HFFc6 (cell line): ENCODE data around the gene ITLN2. TPM values are rescaled to one million over a fixed set of nuclear protein-coding genes. Genes with fewer than 3 reads are reported as not detected.

Experiments
- DNase-seq: peaks from one replicate; pipeline ENCODE4 v3.0.0-alpha.2; 2018
- H3K27ac Mint-ChIP-seq: 2 replicates; pipeline ENCODE4 v1.8.0; 2020; ENCODE audit warnings: mild to moderate bottlenecking, mixed read lengths
- H3K27me3 Mint-ChIP-seq: 2 replicates; pipeline ENCODE4 v1.8.0; 2021; ENCODE audit warnings: mild to moderate bottlenecking, moderate library complexity, mixed read lengths; ENCODE audit not compliant: insufficient read depth
- H3K36me3 Mint-ChIP-seq: 2 replicates; pipeline ENCODE4 v1.8.0; 2021; ENCODE audit warnings: low read depth, mixed read lengths
- H3K4me1 Mint-ChIP-seq: 2 replicates; pipeline ENCODE4 v1.8.0; 2020; ENCODE audit warnings: low read depth, mixed read lengths
- H3K4me3 Mint-ChIP-seq: 2 replicates; pipeline ENCODE4 v1.8.0; 2020; ENCODE audit warnings: mild to moderate bottlenecking, moderate library complexity, mixed read lengths
- H3K9me3 Mint-ChIP-seq: 2 replicates; pipeline ENCODE4 v1.8.0; 2020; ENCODE audit warnings: mild to moderate bottlenecking, mixed read lengths
- CTCF ChIP-seq: fragments of 200-600 bp; sonication (generic); IDR thresholded peaks from 2 replicates; pipeline ENCODE4 v1.5.0; 2021; ENCODE audit warnings: antibody characterized with exemption, mild to moderate bottlenecking
- long read RNA-seq: library from polyadenylated mRNA; unstranded; transcript quantifications from one replicate; pipeline ENCODE4 v2.0.0, GENCODE V29; 2019
- total RNA-seq, 6 experiments: library from RNA; stranded (reverse); fragmentation: NEBNext Ultra II Directional; extraction: Animal tissue kit (Norgen Biotek cat#: 25700); gene quantifications; 2 replicates in 1 of 6; 3 replicates in 5 of 6; pipeline ENCODE4 v1.2.3, GENCODE V29; 2021

The ITLN2 gene
- total RNA-seq = not detected
- long read RNA-seq = 0 reads

GRCh38 chr1:160954158-160955104, at the start of gene ITLN2:
TSS of gene ITLN2 (minus strand) at chr1:160954809. CDS start at chr1:160954741, 68 bp downstream.
- no peak within 1 kb of the TSS for H3K27ac Mint-ChIP-seq
- H3K4me1 Mint-ChIP-seq = peaks cover 10% of the 10 kb centered on the region
- no peak within 1 kb of the TSS for H3K4me3 Mint-ChIP-seq
- DNase-seq = peak; percentile 28
- no peaks in the 10 kb centered on the region for H3K9me3 Mint-ChIP-seq
- H3K36me3 Mint-ChIP-seq = no peaks in the 10 kb centered on the region
- TF ChIP-seq CTCF = peak; percentile 82
- H3K27me3 Mint-ChIP-seq = peaks cover 22% of the 10 kb centered on the region

DNA sequence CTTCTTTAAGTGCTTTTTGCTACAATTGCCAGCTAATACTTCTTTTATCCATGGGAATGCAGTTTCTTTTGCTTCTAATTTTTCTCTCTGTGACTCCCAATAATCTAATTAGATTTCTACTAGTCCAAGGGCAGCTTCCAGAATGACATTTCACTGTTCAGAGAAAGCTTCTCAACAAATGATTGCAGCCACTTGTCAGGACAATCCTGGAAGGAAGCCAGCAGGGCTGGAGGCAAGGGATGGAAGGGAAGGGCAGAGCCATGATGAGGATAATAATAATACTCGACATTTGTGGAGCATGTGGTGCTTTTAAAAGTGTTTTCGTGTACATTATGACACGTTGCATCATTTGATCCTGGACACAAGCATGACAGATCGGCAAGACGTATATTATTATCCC, 46.9 kb upstream of the ITLN2 start:
- Mint-ChIP-seq H3K27ac (no peak overlapping the region), H3K9me3 (no peaks in the 10 kb centered on the region), H3K4me3 (no peak overlapping the region), H3K4me1 (peaks cover 22% of the 10 kb centered on the region), H3K27me3 (peaks cover 8% of the 10 kb centered on the region), H3K36me3 (no peaks in the 10 kb centered on the region)
- DNase-seq = peak; percentile 11
- no peak for TF ChIP-seq CTCF

DNA sequence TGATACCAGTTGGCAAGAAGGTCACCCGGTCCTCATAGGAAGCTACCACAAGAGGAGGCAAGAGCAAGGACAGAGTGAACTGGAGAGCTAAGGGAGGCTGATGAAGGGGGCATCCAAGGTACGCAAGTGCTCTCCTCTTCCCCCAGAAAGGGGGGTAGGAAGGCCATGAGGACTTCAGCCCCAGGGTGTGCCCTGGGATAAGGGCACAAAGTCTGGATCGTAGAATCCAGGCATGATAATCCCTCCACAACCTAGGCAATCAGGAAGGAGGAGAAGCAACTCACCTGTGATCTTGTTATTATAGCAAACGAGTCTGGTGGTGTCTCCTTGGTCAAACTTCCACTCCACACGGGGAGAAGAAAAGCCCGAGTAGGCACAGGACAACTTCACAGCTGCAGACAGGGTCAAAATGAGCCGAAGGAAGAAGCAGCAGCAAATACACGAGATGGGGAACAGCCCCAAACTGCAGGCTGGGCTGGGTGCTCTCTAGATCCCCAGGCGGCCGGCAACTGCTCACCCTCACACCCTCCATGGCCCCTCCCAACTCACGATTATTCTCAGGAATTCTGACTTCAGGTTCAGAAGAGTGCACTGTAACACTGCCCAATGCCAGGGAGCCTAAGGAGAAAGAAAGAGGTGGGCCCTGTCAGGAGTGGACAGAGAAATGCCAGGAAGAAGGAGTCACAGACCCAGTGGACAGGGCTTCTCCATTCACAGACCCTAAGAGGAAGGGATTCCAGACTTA, 46.3 kb upstream of the ITLN2 start:
- no peaks in the 10 kb centered on the region for H3K9me3 Mint-ChIP-seq
- H3K4me3 Mint-ChIP-seq = no peak overlapping the region
- H3K4me1 Mint-ChIP-seq = peaks cover 28% of the 10 kb centered on the region
- no peaks in the 10 kb centered on the region for H3K36me3 Mint-ChIP-seq
- DNase-seq = no peak
- no peak for TF ChIP-seq CTCF
- no peak overlapping the region for H3K27ac Mint-ChIP-seq
- H3K27me3 Mint-ChIP-seq = peaks cover 6% of the 10 kb centered on the region

DNA sequence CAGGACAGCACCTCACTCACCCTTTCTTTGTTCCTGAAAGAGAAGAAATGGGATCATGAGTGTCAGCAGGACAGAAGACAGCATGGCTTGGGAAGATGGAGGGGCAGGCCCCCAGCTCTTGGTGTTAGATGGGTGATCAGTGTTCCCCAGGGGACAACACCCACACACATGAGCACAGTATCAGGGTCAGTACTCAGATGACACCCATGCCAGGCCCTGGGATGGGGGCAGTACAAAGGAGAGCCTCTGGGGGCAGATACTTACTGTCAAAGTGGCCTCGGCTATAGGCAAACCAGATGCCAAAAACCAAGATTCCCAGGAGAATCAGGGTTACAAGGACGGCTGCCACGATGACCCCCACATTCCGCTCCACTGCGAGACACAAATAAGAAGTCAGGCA, 44.8 kb upstream of the ITLN2 start:
- peaks cover 7% of the 10 kb centered on the region for H3K27me3 Mint-ChIP-seq
- DNase-seq = no peak
- peak; percentile 31; the same call in 1 of the 2 replicates for TF ChIP-seq CTCF
- H3K4me1 Mint-ChIP-seq = peaks cover 39% of the 10 kb centered on the region
- no peaks in the 10 kb centered on the region for H3K36me3 Mint-ChIP-seq
- H3K27ac Mint-ChIP-seq = no peak overlapping the region
- no peak overlapping the region for H3K4me3 Mint-ChIP-seq
- H3K9me3 Mint-ChIP-seq = no peaks in the 10 kb centered on the region

GRCh38 chr1:160997323-160998038, 42.9 kb upstream of the ITLN2 start:
- H3K27ac Mint-ChIP-seq = no peak overlapping the region
- no peaks in the 10 kb centered on the region for H3K9me3 Mint-ChIP-seq
- peak; percentile 75 for TF ChIP-seq CTCF
- peaks cover 48% of the 10 kb centered on the region for H3K4me1 Mint-ChIP-seq
- H3K36me3 Mint-ChIP-seq = no peaks in the 10 kb centered on the region
- peaks cover 7% of the 10 kb centered on the region for H3K27me3 Mint-ChIP-seq
- no peak overlapping the region for H3K4me3 Mint-ChIP-seq
- peak; percentile 56 for DNase-seq
